ENCODE data around the gene CNNM3.

The CNNM3 gene

DNA sequence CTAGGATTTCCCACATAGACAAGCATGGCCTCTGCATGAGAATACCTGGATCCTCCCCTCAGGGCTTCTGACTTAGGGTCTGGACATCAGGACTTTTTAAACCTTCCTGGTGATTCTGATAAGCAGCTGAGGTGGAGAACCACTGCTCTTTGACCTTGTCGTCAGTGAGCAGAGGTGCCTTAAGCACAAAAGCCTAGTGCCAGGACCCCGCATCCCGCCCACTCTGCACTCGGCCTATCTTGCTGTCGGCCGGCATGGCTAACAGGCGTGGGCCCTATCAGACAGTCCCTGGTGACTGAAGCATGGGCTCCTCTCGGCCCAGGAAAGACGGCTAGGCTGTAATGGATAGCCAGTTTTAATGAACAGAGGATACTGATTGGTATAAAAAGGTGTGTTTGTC is 21.5 kb downstream of the CNNM3 start:
- TF ChIP-seq ZNF274 (IDR thresholded peaks at IDR 0.05; ENCODE audit: low read depth, low read length), result no peak
- H3K4me3 ChIP-seq (ENCODE audit: low read length), result no peak overlapping the region

DNA sequence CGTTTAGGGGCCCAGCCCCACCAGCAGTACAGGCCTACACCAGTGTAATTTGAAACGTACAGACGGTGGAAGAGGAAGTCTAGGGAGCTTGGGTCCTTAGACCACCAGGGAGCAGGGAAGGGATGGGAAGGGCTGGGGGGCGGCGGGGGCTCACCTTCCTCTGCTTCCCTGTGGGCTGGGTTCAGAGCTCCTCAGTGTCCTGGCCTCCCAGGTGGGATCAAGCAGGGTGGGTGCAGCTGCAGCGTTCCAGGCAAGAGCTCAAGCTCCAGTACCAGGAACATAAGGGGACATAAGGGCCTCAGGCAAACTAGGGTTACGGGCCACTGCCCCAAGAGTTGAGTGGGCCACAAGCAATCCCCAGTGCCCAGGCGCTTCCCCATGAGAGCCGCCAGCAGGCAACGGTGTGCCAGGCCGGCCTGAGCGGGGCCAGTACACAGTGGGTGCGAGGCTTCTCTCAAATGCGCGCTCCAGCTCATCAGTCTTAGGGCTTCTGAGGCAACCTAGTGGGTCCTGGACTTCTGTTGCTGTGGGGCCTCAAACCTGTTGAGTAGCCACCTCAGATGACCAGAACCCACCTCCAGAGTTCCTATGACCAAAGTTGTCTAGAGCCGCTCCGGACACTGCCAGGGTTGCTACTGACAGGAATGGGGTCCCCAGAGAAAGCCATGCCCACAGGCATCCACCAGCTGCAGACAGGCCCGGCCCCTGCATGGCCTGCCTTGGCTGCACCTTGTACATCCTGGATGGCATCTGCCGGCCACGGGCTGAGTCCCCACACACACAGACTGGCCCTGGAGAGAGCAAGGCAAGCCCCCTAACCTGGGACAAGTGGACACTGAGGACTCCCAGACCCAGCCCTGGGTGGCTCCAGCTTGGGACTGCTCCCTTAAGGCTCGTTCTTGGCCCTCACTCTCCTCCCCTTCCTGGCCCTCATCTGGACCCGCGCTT is 22.6 kb downstream of the CNNM3 start:
- H3K4me3 ChIP-seq (ENCODE audit: low read length), result no peak overlapping the region

DNA sequence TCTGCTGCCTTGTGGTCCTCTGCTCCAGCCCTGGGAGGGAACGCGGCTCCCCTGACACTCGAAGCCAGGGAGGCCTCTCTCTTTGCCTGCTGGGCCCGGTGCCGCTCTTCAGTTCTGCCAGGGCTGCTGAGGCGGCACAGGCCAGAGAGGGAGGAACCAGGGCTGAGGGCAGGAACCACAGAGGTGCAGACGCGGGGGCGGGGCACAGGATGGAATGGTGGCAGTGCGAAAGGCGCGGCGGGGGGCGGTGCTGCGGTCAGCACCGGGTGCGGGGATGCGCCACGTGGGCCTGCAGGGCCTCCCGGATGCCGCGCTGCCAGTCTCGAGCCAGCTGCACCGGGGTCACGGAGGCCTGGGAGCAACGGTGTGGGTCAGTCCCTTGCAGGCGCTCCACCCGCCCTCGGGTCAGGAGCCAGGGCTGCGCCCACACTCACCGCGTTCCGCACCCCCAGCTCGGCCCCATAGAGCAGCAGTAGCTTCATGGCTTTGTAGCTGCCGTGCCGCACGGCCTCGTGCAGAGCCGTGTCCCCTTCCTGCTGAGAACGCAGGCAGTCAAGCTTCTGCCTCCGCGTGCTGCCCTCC is 23.3 kb downstream of the CNNM3 start:
- H3K4me3 ChIP-seq (ENCODE audit: low read length), result no peak overlapping the region
- no peak for TF ChIP-seq ZNF274 (IDR thresholded peaks at IDR 0.05; ENCODE audit: low read depth, low read length)

More for the DNA sequence above, 22.6 kb downstream of the CNNM3 start:
- TF ChIP-seq ZNF274 (IDR thresholded peaks at IDR 0.05; ENCODE audit: low read depth, low read length), result no peak

DNA sequence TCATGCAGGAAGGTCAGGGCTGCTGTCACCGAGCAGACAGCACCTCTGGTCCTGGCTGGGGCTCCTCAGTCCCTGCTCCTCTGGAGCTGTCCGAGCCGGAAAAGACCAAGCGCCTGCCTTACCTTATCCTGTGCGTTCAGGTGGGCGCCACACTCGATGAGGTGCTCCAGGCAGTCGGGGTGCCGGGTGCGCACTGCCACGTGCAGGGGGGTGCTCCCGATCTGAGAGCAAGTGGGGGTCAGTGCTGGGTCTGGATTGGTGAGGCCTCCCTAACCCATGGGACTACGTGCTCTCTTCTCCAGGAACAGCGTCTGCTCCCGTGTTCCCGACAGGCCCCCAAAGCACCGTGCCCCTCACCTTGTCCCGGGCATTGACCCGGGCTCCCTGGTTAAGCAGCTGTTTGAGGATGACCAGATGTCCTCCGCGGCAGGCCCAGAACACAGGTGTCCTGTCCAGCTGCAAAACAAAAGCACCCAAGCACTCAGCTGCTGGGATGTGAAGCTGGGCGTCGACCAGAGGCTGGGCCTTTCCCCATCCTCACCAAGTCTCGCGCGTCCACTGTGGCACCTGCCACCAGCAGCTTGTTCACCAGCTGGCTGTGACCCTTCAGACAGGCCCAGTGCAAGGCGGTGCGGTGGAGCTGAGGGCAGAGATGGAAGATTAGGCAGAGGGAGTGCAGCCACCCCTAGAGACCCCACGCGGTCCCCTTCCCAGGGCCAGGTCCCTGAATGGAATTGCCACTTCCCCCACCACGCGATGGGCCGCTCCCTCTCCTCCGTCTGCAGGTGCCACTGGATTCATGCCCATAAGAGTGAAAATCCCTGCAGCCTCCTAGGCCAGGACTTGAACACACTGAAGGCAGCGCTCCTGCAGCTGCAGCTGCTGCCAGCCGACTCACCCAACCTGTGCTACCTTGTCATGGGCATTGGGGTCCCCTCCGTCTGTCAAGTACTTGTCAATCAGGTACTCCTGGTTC is 24.1 kb downstream of the CNNM3 start:
- TF ChIP-seq ZNF274 (IDR thresholded peaks at IDR 0.05; ENCODE audit: low read depth, low read length), result no peak
- no peak overlapping the region for H3K4me3 ChIP-seq (ENCODE audit: low read length)

DNA sequence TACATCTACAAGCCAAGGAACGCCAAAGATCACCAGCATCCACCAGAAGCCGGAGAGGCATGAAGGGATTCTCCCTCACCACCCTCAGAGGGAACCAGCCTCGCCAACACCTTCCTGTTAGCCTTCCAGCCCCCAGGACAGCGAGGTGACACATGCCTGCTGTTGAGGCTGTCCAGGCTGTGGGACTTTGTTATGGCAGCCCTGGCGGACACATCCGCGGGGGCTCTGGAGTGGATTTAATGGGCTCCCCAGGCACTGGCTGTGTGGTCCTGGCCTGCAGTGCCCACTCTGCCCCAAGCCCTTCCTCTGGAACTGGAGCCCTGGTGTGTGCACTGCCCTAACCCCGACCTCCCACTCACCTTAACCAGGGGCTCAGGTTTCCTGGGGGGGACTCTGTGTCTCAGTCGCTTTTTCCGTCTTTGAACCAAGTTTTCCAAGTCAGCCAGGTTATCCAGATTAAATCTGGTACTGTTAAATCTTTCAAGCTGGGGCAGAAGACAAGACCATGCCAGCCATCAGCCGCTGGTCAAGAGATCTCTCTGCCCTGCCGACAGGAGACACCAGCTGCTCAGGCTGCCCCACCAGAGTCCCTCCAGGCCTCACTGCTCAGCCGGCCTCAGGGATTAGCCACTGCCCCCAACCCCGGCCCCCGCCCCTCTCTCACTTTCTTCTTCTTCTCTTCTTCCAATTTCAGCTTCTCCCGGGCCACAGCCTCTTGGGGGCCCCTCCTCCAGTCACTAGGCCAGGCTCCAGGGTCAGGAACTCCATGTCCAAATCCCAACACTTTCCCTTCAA is 25.8 kb downstream of the CNNM3 start:
- no peak for TF ChIP-seq ZNF274 (IDR thresholded peaks at IDR 0.05; ENCODE audit: low read depth, low read length)
- H3K4me3 ChIP-seq (ENCODE audit: low read length), result no peak overlapping the region

DNA sequence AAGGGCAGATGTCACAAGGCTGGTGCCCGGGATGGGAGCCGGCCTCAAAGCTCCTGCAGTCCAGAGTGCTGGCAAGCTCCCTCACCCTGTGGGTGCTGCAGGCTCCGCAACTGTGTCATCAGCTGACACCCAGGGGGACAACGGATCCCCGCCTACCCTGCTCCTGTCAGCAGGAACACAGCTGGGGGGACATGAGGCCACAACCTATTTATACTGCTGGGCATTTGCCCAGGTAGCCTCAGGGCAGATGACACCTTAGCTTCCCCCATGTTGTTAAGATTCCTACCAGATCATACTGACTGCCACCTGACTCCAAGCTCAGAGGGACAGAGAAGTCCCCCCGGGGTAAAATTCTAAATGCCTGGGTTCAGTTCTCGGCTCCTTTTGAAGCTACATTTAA is 26.5 kb downstream of the CNNM3 start:
- no peak overlapping the region for H3K4me3 ChIP-seq (ENCODE audit: low read length)
- no peak for TF ChIP-seq ZNF274 (IDR thresholded peaks at IDR 0.05; ENCODE audit: low read depth, low read length)

DNA sequence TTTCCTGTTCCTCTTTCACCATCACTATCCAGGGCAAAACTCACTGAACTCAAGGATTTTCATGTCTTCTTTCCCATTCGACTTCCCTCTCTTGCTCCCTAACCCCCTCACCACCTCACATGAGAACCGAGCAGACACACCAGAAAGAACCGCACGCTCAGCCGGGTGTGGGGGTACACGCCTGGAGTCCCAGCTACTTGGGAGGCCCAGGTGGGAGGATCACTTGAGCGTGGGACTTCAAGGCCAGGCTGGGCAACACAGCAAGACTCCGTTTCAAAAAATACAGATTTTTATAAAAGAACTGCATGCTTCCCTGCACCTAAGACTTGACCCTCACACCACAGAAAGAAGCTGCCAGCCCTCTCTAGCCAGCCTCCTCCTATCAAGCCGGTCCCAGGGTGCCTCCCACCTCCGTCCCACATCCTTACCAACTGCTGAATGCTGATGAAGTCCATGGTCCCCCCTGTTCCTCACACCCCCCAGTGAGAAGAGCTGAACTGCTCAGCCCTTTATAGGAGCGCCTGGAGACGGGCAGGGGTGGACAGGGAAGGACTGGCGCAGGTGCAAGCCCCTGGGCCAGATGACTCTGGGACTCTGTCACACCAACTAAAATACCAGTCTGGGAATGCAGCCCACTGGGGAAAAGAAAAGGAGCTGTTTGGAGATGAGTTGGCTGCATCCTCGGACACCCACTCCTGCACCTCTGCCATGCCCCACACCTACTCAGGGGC is 27.6 kb downstream of the CNNM3 start, which contains the start of gene ANKRD23:
Gene ANKRD23 (minus strand): TSS at position 484 of the 731 bp plus-strand sequence. CDS start 29 bp downstream, at position 455.
- TF ChIP-seq ZNF274 (IDR thresholded peaks at IDR 0.05; ENCODE audit: low read depth, low read length), result no peak
- H3K4me3 ChIP-seq (ENCODE audit: low read length), result no peak within 1 kb of the TSS

DNA sequence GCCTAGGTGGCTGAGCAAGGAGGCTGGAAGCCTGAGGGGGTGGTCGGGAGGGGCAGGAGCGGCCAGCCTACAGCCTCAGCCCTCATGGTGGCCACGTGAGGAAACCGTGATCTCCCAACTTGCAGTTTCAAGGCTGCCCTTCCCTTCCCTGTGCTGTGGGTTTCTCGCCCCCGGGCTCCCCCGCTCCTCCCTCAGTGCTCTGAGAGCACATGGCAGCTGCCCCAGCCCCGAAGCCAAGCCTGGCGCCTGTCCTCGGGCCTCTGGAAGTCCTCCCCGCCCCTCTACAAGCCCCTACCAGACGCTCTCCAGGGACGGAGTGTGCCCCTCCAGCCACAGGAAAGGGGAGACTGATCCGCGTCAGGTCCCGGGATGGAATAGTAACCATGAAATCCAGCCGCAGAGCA is 28.3 kb downstream of the CNNM3 start:
- H3K4me3 ChIP-seq (ENCODE audit: low read length), result no peak overlapping the region
- TF ChIP-seq ZNF274 (IDR thresholded peaks at IDR 0.05; ENCODE audit: low read depth, low read length), result no peak

DNA sequence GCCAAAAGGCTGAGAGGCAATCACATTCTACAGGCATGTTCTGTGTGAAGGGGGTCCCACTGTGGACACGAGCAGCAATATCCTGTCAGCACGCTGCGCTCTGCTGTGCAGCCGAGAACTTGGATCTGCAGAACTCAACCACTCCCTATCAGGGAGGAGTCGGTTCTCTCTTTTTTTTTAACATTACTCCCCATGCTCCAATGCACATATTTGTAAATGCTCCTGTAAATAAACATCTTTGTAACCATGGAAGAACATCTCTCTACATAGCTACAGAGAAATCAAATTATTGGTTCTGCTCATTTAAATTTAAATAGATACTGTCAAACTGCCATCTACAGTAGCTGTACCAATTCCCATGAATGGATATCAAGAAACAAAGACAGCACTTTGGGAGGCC is 30.8 kb downstream of the CNNM3 start:
- TF ChIP-seq ZNF274 (IDR thresholded peaks at IDR 0.05; ENCODE audit: low read depth, low read length), result no peak
- no peak overlapping the region for H3K4me3 ChIP-seq (ENCODE audit: low read length)

DNA sequence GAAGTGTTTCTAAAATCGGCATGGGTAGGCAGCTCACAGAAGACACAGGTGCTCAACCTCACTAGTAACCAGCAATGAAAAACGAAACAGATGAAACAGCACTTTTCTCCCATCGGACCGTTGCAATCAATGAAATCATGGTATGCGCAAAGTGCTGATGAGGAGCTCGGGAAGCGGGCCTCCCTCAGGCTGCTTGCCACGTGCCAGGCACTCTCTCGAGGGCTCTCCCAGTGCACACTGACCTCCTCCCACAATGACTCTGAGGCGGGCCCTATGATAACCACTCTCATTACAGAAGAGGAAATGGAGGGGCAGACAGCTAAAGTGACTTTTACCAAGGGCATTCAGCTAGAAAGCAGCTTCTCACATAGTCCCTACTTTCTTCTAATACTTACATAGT is 31.5 kb downstream of the CNNM3 start:
- TF ChIP-seq ZNF274 (IDR thresholded peaks at IDR 0.05; ENCODE audit: low read depth, low read length), result no peak
- H3K4me3 ChIP-seq (ENCODE audit: low read length), result no peak overlapping the region

DNA sequence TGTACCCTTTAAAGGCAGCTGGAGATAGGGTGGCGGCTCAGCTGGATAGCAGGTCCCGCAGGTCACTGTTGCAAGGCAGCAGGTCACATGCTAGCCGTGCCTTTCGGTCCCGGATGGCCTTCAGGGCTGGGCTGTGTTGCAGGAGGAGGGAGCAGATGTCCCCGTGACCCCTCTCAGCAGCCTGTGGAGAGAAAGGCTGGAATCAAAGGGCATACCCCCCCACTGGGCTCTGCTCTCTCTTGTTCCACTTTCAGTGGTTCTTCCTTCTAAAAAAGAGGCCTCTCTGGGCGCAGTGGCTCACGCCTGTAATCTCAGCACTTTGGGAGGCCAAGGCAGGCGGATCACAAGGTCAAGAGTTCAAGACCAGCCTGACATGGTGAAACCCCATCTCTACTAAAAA is 32.2 kb downstream of the CNNM3 start:
- H3K4me3 ChIP-seq (ENCODE audit: low read length), result no peak overlapping the region
- TF ChIP-seq ZNF274 (IDR thresholded peaks at IDR 0.05; ENCODE audit: low read depth, low read length), result no peak

DNA sequence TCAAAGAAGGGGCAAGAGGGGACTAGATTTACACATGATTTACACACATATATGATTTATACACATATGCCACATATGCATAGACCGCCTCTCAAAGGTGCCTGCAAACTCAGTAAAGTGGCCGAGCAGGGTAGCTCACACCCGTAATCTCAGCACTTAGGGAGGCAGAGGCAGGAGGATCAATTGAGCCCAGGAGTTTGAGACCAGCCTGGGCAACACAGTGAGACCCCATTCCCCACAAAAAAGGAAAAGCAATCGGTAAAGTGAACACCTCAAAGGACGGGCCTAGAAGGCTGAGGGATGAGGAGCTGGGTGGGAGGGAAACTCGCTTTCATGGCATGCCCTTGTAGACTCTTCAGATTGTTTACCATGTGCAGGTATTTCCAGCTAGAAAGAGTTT is 36.6 kb downstream of the CNNM3 start:
- no peak overlapping the region for H3K4me3 ChIP-seq (ENCODE audit: low read length)
- TF ChIP-seq ZNF274 (IDR thresholded peaks at IDR 0.05; ENCODE audit: low read depth, low read length), result no peak

DNA sequence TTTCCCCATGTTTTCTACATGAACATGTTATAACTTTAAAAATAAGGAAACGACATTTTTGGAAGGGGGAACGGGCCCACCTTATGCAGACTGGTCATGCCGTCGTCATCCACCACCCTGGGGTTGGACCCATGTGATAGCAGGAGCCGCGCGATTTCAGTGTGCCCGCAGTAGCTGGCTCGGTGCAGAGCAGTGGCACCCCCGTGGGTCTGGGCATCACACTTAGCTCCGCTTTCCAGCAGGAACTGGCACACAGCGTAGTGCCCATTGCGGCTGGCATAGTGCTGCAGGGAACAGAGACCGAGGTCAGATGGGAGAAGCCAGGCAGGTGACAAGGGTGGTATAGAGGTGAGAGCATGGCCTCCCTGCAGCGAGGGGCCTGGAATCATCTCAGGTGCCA is 37.3 kb downstream of the CNNM3 start:
- no peak for TF ChIP-seq ZNF274 (IDR thresholded peaks at IDR 0.05; ENCODE audit: low read depth, low read length)
- no peak overlapping the region for H3K4me3 ChIP-seq (ENCODE audit: low read length)
